GM19193 (cell line): ENCODE data around the gene ORC3.

Source experiments
- POLR2A ChIP-seq: IDR thresholded peaks from 4 replicates; pipeline ENCODE4 v1.6.1; 2011; ENCODE audit not compliant: insufficient read depth, insufficient read length; ENCODE audit errors: extremely low read depth

ORC3 gene

DNA sequence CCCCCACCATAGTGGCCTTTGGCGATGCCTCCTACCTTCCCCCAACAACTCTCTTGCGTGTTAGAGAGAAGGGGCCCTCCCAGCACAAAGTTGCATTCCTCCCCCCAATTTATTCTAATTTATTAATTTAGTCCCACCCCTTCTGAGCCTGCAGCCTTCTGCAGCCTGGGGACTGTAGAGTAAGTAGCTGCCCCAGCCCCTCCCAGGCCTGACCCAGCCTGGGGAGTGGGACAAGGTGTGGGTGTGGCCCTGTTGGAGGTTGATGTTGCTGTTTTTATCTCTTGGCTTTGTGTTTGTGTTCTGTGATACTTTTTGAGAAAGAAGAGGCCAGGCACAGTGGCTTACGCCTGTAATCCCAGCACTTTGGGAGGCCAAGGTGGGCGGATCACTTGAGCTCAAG lies 49.4 kb downstream of the ORC3 start:
- TF ChIP-seq POLR2A: no peak

DNA sequence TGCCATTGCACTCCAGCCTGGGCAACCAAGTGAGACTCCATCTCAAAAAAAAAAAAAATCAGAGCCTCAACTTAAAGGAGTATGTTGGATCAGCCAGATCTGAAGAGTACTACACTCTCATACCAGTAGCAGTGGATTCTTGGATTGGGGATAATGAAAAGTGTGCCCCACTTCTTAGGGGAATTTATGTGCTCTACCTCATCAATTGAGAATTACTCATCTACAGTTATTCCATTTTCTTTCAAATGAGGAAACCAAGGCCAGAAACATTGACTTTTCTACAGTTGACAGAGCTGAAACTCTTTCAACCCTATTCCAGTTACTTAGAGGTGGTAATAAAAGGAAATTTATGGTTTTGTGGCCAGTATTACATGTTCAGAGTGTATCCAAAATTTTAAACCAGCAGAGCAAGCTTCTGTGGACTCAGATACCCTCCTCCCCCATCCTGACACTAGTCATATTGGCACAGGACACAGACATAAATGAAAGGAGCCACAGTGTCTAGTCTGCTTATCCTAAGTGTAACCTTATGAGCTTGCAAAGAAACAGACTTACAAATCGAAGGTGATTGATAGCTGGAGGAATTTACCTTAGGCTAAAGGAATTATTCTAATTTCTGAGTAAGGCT lies 51.2 kb downstream of the ORC3 start:
- TF ChIP-seq POLR2A: no peak

DNA sequence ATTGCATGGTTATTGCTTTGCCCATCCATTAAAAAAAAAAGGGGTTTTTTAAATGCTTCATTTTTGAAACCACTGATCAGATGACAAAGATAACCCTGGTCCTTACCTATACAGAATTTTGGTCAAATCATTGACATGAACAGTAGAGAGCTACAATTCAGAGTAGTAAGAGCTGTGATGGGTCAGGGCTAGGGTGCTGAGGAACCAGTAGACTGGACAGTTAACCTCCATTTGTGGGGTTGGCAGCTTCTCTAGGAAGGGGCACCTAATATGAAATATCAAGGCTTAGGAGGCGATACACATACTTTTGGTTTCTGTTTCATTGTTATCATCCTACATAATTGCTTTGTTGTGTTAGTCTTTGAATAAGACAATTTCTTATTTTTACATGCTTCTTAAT lies 55.1 kb downstream of the ORC3 start:
- no peak for TF ChIP-seq POLR2A

GRCh38 chr6:87653074-87653962 lies 63.4 kb downstream of the ORC3 start:
- no peak for TF ChIP-seq POLR2A

DNA sequence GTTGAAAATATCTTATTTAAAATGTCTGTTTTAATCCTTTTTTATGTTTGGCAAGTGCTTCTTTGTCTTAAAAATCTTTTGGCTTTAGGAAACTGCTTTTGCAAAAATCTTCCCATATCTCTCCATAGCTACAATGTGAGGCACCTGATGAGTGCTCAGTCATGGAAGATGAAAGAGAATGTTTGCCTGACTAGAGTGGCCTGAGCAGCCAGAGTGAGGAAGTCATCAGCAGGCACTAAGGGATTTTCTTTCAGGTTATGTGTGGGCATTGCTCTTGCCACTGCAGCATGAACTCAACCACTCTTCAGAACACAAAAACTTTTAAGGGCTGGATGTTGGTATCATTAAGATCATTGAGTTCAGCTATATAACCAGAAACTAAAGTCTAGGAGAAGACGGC lies 64.2 kb downstream of the ORC3 start:
- no peak for TF ChIP-seq POLR2A

DNA sequence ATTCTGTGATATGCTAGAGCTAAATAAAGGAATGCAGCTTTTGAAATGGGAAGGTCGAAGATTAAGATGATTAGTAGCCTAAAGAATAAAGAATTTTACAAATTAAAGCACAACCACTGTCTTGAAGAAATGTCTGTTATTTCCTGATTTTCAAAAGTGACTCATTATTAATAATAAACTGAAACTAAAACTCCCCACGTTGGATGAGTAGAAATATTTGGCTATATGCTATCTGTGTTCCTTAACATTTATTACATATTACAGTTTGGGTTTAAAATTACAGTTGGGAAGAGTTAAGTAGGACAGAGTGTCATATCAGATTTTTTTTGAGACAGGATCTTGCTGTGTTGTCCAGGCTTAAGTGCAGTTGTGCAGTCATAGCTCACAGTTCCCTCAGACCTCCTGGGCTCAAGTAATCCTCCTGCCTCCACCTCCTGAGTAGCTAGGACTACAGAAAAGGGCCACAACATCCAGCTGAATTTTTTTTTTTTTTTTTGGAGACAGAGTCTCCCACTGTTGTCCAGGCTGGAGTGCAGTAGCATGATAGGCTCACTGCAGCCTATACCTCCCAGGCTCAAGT lies 65.0 kb downstream of the ORC3 start:
- no peak for TF ChIP-seq POLR2A

DNA sequence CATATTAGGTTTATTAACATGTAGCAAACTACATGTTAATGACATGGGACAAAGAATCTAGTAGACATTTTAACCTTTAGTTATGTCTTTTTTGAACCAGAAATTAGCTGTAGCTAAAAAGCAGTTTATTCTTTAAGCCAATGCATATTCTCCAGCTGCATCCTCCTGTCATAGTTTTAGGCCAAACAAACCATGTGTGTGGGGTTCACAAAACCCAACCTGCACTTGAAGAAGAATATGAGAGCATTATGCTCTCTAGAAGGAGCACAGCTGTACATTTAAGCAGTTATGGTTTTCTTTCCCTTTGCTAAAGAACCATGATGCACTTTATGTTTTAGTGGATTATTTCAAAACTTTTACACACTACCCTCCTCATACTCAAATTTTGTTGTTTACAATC lies 65.9 kb downstream of the ORC3 start:
- TF ChIP-seq POLR2A: no peak

DNA sequence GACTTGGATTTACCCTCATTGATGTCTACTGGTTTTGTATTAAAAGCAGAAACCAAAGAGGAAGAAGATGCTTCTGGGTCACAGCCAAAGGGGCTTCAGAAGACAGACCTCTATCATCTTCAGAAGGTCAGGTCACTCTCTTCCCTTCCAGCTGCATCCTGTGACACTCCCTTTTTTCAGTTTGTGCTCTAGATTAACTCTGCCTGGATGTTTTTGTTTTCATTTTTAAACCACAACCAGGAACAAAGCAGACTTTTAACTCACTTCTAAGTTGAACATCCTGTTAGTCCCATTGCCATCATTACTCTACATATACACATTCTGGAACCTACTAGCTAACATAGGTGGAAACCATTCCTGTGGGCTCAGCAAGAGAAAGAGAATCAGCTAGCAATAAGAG lies 66.9 kb downstream of the ORC3 start:
- TF ChIP-seq POLR2A: no peak

DNA sequence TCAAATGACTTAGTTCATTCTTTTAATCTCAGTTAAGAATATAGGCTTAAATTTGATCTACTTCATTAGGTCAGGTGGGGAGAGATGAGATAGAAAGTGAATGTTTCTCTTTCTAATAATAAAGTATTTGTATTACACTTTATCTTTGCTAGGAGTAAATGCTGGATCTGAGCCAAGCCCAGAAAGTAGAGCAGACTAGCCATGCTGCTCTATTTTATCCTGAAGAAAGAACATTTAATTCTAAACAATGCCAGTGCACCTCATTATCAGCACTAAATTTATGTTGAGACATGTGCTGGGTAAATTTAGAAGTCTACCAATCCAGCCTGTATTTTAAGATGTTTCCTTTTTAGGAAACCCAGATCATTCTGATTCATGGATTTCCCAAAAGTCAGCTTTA lies 68.6 kb downstream of the ORC3 start:
- TF ChIP-seq POLR2A: no peak

- TF ChIP-seq POLR2A: no peak
Observed at GRCh38 chr6:87660226-87660911, 70.4 kb downstream of the ORC3 start.

- TF ChIP-seq POLR2A: no peak
Observed at GRCh38 chr6:87661016-87661415, 71.1 kb downstream of the ORC3 start.

DNA sequence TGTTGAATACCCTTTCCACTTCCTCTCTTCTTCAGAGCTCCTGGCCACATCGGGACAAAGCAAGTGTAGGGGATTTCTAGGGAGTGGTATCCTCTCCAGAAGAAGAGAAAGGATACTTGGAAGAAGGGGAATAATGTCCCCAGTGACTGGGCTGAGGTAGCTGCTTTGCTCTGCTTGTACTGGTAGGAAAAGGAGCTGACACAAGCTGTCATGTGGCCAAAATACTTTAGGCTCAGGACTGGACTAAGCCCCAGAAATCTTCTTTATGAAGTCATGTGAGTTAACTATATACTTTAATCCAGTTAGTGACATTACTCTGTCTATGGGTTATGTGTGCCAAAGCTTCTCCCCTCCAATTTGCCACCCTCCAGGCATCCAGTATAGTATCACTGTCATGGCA lies 71.6 kb downstream of the ORC3 start:
- TF ChIP-seq POLR2A: no peak

DNA sequence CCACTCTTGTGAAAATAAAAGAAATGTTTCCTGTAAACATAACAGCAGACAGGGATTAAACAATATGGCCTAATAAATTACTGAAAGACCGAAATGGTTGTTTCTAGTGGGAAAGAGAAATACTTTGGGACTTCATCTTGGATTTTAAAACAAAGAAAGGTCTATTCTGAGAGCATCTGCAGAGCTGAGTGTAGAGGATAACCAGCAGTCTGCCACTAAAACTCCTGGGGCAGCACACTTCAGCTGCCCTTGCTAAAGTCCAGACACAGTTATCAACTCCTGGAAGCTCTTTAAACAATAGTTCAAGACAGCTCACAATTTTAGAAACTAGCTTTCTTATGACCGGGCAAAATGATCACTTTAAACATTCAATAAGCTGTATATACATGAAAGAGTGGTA lies 73.5 kb downstream of the ORC3 start:
- TF ChIP-seq POLR2A: no peak

- TF ChIP-seq POLR2A: no peak
Observed at GRCh38 chr6:87664921-87665485, 75.1 kb downstream of the ORC3 start.

DNA sequence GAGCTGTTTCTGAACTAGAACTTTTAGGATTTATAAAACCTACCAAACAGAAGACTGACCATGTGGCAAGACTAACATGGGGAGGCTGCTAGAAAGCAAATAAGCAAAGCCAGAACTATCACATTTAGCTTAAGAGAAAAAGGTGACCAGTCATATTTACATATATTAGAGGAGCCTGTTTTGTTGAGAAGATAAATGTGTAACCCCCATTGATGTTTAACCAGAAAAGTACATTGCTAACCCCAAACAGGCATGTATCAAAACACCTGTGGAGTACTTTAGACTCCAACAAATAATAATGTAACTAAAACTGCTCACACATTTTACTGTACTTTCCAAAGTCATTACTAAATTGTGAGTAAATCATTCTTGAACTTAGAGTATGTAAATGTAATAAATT lies 77.1 kb downstream of the ORC3 start:
- no peak for TF ChIP-seq POLR2A

DNA sequence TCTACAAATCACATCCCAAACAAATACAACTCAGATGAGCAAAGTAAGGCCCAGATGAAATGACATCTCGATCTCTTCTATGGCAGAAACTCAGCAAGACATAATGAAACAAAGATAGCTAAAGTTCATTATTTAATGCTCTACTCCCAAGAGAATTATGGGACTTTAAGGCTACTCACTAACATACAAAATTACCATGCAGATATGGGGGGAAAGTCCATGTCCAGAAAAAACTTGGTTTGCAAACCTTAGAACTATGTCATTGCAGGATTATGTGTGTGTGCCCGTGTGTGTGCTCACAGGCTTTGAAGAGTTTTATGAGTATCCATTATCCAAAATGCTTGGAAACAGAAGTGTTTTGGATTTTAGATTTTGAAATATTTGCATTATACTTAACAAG lies 78.1 kb downstream of the ORC3 start:
- TF ChIP-seq POLR2A: no peak

DNA sequence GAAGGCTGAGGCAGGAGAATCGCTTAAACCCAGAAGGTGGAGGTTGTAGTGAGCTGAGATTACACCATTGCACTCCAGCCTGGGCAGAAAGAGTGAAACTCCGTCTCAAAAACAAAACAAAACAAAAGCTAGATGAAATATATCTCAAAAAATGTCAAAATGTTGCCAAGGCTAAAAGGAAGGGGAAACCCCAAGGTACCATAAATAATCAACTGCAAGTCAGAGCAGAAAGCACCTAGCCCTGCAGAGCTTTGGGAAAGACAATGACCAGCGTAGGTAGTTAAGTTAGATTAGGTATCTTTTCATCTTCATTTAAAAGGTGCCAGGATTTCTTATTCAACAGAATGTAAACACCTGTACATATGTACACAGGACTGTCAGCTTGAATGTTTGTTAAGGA lies 79.1 kb downstream of the ORC3 start:
- no peak for TF ChIP-seq POLR2A
